ENCODE data around the gene ITGB1. TPM values are rescaled to one million over a fixed set of nuclear protein-coding genes. Genes with fewer than 3 reads are reported as not detected.

Gene ITGB1
- total and polyA plus RNA-seq, 2 of the 8 experiments (the other 6 are each of a cell fraction or from before 2014, with no cell fraction given) = 82.7 to 321 TPM

- TF ChIP-seq ATF2 (IDR thresholded peaks at IDR 0.05; ENCODE audit: low read length) = no peak
- peak; percentile 66; the same call in 1 of the 2 replicates for TF ChIP-seq TAF1 (IDR thresholded peaks at IDR 0.05; ENCODE audit: low read depth, low read length)
- no peak for TF ChIP-seq GTF2F1 (IDR thresholded peaks at IDR 0.05; ENCODE audit: borderline replicate concordance, low read depth, low read length)
- TF ChIP-seq TAF7 (optimal IDR thresholded peaks at IDR 0.05; ENCODE audit: borderline replicate concordance, low read depth, low read length) = peak; percentile 51
- TF ChIP-seq PHF8 (conservative IDR thresholded peaks at IDR 0.05; ENCODE audit: low read depth, low read length) = peak; percentile 83
- TF ChIP-seq ASH2L (IDR thresholded peaks at IDR 0.05; ENCODE audit: low read length) = peak; percentile 81
- TF ChIP-seq SP1 (IDR thresholded peaks at IDR 0.05; ENCODE audit: low read depth, low read length) = no peak
- no peak for TF ChIP-seq EZH2 (IDR thresholded peaks at IDR 0.05; ENCODE audit: low read depth, low read length, severe bottlenecking)
- TF ChIP-seq SAP30 (IDR thresholded peaks at IDR 0.05; ENCODE audit: insufficient read depth, insufficient replicate concordance, low read length) = no peak
- TF ChIP-seq BCL11A (IDR thresholded peaks at IDR 0.05; ENCODE audit: low read depth in 2 of 2, low read length in 2 of 2) = no peak
- no peak for TF ChIP-seq KDM5A (IDR thresholded peaks at IDR 0.05; ENCODE audit: low read length)
- TF ChIP-seq SIRT6 (IDR thresholded peaks at IDR 0.05; ENCODE audit: low read length) = no peak
- TF ChIP-seq SP4 (IDR thresholded peaks at IDR 0.05; ENCODE audit: low read length) = 0 out of 2 replicates have a peak, but pooled peaks have one; percentile 37
- peak; percentile 93 for TF ChIP-seq POLR2AphosphoS5 (IDR thresholded peaks at IDR 0.05; ENCODE audit: low read depth, low read length)
- TF ChIP-seq POLR2A (IDR thresholded peaks at IDR 0.05; ENCODE audit: control extremely low read depth in 1 of 2, low read depth in 2 of 2, low read length in 2 of 2) = peak; percentile 57 to 75
- TF ChIP-seq SIX5 (IDR thresholded peaks at IDR 0.05; ENCODE audit: low read depth, low read length) = no peak
- no peak; a peak in 2 of 4 replicates for TF ChIP-seq SIN3A (conservative IDR thresholded peaks at IDR 0.05 in 1 of 2, IDR thresholded peaks at IDR 0.05 in 1 of 2; ENCODE audit: low read depth in 1 of 2, low read length in 2 of 2)
- TF ChIP-seq CHD1 (IDR thresholded peaks at IDR 0.05; ENCODE audit: low read depth, low read length) = no peak
- TF ChIP-seq CBX5 (IDR thresholded peaks at IDR 0.05; ENCODE audit: low read depth, low read length) = no peak
- no peak for TF ChIP-seq FOSL1 (IDR thresholded peaks at IDR 0.05; ENCODE audit: insufficient read depth, low read depth, low read length)
- TF ChIP-seq RFX5 (IDR thresholded peaks at IDR 0.05; ENCODE audit: borderline replicate concordance, low read depth, low read length) = no peak
- TF ChIP-seq NANOG (IDR thresholded peaks at IDR 0.05; ENCODE audit: insufficient read depth, low read depth, low read length, poor library complexity, severe bottlenecking) = no peak
- no peak for TF ChIP-seq SRF (IDR thresholded peaks at IDR 0.05; ENCODE audit: low read depth, low read length)
Observed at GRCh38 chr10:32958085-32959005, at the start of gene ITGB1 (continued).

Measured in H1 (cell line).